Loucy (cell line): ENCODE data around the gene PLA2G4E.

Experiments used
- EZH2phosphoT487 ChIP-seq: fragments of 200-600 bp; IDR thresholded peaks from 2 replicates; pipeline ENCODE4 v1.6.1; 2018; ENCODE audit warnings: antibody characterized with exemption, mild to moderate bottlenecking, moderate library complexity, borderline replicate concordance
- TF ChIP-seq, protein P1 (sequence below): fragments of 200-600 bp; sonication (generic); conservative IDR thresholded peaks from 2 replicates; pipeline ENCODE4 v1.5.1; 2014; ENCODE audit warnings: mild to moderate bottlenecking, antibody characterized with exemption, low read length

DNA sequence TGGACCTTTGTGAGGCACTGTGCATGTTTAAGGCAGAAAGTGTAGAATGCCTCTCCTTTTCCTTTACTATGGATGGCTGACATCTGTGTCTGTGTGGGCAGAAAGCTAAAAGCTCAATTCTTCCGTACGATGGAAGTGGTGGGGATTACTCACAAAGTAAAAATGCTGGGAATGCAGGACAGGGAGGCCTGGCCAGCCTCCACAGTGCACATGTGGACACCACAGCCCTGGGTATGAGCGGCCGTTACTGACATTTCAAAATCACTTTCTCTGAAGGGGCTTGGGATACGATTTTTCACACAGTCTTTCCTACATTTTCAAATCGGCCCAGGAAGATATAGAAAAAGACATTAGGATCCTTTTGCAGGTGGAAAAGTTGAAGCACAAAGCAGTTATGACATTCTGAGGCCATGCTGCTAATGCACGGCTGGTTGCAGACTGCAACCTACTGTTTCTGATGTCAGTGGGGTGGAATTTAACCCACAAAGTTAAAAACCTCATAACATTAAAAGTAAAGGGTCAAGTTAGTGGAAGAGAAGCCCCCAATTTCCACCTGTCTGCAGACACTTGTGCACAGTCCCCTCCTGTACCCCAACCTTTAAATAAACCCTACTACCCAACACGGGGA is 76.4 kb downstream of the PLA2G4E start:
- TF ChIP-seq, protein P1, sequence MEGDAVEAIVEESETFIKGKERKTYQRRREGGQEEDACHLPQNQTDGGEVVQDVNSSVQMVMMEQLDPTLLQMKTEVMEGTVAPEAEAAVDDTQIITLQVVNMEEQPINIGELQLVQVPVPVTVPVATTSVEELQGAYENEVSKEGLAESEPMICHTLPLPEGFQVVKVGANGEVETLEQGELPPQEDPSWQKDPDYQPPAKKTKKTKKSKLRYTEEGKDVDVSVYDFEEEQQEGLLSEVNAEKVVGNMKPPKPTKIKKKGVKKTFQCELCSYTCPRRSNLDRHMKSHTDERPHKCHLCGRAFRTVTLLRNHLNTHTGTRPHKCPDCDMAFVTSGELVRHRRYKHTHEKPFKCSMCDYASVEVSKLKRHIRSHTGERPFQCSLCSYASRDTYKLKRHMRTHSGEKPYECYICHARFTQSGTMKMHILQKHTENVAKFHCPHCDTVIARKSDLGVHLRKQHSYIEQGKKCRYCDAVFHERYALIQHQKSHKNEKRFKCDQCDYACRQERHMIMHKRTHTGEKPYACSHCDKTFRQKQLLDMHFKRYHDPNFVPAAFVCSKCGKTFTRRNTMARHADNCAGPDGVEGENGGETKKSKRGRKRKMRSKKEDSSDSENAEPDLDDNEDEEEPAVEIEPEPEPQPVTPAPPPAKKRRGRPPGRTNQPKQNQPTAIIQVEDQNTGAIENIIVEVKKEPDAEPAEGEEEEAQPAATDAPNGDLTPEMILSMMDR: no peak
- no peak for TF ChIP-seq EZH2phosphoT487
